NCI-H1105 treated with DMSO at 0.1 percent for 48 hours (cell line): ENCODE results near the gene DNAI1.
A peak's percentile ranks its signal among the peaks of the same experiment; 100 is the strongest.
"Not testable (repeated sequence)": the region's sequence is repeated elsewhere in the genome, so short reads cannot be mapped to it uniquely, and the experiment has no call there.

Experiments used
- DNase-seq: peaks from one replicate; lab custom pipeline; 2025; lab: John Stamatoyannopoulos, UW

Gene DNAI1

DNA sequence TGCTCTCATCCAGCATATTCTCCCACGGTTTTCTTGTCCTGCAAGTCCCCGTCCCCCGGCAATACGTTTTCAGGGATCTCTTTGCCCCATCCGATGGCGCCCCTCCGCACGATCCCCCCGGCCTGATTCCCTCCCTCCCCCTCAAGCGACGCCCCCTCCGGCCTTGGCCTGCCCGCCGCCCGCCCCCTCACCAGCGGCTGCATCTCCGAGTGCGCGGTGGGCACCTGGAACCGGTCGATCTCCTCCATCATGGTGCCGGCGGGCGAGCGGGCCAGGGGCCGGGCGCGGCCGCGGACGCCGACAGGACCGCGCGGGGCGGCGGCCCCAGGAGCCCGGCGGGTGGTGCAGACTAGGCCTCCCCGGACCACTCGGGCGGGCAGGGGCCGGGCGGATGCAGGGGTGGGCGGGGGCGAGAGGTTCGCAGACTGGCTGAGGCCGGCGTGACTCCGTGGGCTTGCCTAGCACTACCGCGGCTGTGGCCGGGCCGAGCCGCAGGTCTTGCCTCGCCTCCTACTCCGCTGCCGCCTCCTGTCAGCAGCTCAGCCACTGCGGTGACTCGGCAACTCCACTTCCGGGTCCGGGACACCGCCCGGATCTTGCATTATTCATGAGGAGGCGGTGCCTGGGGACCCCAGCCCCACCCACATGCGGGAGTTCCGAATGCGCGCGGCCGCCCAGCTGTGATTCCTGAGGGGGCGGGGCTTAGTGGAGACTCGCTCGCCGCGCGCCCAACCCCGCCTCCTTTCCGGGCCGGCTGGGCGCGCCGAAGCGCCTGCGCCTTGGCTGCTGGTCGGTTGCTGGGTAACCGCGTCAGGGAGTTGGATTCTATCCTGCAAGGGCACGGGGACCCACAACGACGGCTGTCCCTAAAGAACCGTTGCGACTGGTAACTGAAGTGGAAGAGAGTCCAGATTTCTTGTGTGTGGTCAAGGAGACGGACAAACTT lies at the start of gene DNAI1, which contains the start of gene FAM219A:
Gene DNAI1 (plus strand): TSS at position 793 of the 946 bp plus-strand sequence. CDS start 201 bp downstream, outside the sequence.
Gene FAM219A (minus strand): TSS at position 558 of the 946 bp plus-strand sequence. CDS start 307 bp downstream, at position 251.
- DNase-seq: peak; percentile 97

DNA sequence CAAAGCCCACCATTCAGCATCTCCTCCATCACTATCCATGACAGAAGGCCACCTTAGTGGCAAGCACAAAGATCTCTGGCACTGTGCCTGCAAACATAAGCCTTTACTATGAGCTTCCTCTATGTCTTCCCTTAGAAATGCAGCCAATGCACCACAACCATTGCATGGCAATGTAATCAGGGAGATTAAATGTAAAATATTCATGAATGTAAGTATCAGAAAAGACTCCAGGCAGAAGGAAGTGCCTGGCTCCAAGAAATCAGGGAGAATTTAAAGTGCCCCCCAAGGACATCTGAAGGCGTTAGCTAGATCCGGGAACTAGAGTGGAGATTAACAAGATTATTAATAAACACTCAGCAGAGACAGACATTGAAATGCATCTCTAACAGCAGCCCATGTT lies 49.5 kb upstream of the DNAI1 start:
- DNase-seq: no peak

DNA sequence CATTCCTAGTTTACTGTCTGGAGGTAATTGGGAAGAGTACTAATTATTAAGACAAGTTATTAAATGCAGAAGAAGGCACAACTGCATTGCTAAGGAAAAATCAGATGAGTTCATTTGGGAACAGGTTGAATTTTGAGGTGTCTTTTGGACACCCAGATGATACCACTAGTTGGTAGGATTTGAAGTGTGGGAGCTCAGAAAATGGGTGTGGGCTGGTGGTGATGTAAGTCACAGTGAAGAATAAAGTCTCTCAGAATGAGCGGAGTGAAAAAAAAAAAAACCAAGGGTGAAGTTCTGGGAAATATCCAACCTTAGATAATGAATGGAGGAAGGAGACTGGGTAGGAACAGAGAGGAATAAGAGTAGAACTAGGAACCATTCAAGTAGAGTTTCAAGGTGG lies 46.3 kb upstream of the DNAI1 start:
- no peak for DNase-seq

DNA sequence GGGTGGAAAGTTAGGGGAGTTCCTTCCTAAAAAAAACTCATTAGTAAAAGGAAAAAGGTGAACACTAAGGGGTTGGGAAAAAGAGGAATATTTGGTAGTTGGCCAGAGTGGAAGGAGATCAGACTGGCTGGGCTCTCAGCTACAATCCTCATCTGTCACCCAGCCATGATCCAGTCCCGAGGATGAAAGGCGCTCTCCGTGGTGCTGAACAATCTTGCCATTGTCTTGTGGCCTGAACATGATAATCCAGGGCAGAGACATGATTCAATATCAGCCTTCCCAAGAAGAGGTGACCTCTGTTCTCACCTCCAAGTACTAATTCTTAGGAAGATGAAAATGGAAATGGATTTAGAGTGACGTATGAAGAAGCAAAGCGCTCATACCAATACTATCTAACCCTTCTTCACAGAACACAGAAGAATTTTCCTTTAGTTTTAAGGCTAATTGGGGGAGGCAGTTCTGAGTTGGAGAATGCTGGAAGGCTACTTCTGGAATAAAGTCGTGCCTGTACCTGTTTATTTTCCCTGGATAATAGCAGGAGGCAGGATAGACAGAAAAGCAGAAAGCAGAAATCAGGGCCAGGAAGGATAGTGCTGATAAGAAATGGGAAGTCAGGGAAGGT lies 45.3 kb upstream of the DNAI1 start:
- DNase-seq: no peak

DNA sequence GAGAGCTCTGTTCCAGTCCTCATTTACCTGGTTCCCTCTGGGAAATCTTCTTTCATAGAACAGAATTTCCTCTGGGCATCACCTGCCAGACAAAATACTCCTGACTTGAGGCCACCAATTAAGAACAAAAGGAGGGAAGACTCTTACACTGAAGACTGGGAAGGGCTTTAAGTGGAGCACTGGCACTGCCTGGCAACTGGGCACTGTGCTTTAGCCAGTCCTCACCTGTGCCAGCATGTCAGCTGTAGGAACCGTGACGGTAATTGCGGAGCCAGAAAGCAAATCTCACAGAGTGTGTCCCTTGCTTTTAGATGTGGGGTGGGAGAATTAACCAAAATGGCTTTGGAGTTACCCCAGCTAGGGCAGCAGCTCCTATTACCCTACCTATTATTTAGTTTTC lies 40.9 kb upstream of the DNAI1 start:
- DNase-seq: peak; percentile 87

DNA sequence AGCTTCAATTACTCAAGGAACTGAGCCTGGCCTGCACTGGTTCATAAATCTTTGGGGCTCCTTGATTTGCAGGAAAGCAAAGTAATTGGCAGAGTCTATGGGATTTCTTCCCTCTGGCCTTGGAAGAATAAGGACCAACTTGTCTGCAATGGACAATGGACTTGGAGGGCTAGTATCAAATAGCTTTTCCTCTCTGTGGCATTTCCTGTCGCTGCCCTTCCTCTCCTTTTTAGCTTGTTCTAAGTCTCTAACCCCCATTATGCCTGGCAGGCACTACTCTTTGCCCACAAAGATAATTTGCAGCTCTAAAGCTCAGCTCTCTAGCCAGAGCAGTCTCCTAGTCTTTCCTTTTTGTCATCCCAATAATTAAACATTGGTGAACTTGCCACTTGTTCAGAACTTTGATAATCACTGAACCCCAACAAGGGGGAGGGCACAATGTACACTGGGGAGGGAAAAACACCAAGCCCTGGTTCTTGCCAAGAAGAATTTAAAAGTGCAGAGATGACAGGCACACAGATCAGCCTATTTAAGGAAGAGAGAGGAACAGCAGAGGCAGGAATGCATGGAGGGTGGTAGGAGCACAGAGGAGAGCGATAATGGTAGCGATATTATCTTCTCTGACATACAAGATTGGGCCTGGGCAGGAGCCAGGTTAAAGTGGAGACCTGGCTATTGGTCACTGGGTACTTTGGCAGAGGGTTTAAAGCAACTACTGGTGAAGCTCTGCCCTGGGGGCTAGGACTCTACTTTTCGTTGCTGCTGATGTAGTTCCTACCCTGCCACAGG lies 38.7 kb upstream of the DNAI1 start:
- DNase-seq: no peak

DNA sequence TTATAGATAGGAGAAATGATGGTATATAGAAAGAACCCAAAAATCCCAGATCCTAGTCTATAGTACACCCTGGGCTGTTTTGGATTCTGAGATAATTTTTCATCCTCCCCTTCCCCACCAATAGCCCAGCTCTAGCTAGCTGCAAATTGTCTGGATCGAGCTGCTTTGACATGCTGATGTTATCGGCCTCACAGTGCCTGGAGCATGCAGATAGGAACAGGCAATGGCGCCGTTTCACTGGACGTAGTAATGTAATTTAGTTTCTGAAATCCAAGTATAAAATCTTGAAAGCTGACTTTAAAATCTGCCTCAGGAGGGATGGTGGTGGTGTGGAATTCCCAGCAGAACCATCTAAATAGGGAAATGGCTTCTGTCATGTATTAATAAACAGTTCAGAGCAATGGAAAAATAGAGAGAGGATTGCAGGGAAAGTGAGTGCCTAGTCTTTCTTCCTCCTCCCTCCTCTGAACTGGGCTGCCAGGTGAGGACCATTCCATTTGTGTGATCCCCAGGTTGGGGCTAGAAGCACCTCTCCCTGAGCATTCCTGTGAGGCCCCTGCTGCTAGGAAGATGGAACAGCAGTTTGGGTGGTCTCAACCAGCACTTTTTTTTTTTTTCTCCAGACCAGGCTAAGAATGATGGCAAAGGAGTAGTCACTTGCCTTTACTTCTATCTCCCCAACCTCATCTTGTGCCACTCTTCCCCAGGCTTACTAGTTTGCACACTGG lies 32.1 kb upstream of the DNAI1 start:
- no peak for DNase-seq

DNA sequence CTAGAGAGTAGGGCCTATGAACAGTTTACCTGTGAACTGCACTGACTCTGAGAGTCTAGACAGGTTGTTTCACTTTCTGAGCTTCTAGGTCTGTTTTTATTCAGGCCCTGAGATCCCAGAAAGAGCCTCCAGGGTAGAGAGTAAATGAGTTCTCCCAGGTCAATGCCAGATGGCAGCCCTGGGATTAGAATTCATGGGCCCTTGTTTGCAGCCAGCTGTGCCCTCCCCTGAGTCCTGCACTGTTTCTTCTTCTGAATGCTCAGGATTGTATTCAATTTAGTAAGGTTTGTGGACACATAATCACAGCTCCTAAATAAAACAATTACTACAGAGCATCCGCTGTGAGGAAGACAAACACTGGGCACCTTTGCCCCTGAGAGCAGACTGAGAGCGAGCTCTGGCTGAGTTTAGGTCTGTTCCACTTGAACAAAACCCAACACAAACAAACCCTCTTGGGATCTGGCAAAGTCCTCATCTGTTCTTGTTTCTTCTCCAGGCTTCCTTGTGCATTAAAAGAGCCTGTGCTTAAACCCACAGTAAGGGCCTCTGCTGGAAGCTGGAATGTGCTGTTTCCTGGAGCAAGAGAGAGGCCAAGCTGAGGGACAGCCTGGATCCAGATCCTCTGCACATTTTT lies 30.2 kb upstream of the DNAI1 start:
- DNase-seq: no peak

DNA sequence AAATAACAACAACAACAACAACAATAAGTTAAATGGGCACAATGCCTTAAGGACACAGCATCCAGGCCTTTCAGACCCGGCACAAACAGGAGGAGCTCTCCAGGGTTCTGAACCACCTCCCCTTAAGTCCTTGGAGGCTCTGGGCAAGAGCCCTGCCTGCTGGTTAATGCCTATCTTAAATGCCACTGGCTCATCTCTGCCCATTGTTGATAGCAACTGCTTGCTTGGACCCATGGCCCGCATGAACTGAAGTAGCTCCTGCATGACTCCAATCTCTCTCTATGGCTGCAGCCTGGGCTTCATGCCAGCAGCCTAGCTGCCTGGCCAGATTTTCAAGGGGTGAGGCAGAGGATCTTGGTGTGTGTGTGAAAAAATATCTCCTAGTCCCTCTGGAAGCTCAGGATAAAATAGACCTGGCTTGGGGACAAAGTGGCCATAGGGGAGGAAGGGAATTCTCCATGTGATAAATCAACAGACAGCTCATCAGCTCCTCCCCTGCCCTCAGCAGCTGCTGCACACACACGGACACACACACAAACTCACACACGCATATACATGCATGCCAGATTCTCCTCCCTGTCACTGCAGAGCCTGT lies 27.7 kb upstream of the DNAI1 start:
- peak; percentile 86 for DNase-seq

DNA sequence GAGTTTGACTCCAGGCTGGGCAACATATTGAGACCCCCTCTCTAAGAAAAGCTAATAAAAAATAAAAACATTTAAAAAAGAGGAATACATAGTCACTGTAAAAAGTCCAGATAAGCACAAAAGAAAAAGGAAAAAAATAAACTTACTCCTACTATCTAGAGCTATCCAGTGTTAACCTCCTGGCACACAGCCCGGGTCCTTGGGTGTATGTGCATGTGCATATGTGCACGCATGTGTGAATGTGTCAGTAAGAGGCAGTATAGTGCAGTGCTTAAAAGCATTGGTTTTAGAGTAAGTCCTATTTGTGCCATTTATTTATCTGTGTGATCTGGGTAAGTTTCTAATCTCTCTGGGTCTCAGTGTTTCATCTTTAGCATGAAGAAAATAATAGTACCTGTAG lies 26.9 kb upstream of the DNAI1 start:
- DNase-seq: no peak

DNA sequence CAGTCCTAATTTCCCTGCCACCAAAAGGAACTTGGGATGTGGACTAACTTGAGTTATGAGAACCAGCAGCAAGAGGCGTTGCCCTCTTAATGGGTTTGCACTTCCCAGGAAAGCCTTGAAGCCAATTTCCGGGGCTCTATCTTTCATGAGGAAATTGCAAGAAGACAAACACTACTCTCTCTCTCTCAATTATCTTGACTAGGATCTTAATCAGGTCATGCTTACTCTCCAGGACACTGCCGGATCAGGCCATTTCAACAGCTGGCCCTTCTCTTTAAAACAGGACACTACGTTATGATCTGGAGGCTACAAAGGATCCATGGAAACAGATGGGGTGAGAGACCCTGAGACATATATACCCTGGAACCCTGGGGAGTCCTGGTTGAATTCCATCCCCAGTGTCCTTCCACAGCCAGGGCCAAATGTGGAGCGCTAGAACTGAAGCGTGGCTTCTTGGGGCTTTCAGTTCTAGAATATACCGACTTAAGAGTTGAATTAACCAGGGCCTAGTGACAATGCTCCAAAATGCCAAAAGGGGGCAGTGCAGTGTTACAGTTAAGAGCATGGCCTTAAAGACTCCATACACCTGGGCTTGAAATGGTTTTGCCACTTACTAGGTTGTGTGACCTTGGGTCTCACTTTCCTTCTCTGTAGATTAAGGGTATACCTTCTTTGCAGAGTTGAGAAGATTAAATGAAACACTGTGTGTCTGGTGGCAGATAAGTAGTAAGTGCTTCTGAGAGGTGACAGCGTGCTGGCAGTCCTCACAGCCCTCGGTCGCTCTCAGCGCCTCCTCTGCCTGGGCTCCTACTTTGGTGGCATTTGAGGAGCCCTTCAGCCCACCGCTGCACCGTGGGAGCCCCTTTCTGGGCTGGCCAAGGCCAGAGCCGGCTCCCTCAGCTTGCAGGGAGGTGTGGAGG lies 21.3 kb upstream of the DNAI1 start:
- peak; percentile 66 for DNase-seq

DNA sequence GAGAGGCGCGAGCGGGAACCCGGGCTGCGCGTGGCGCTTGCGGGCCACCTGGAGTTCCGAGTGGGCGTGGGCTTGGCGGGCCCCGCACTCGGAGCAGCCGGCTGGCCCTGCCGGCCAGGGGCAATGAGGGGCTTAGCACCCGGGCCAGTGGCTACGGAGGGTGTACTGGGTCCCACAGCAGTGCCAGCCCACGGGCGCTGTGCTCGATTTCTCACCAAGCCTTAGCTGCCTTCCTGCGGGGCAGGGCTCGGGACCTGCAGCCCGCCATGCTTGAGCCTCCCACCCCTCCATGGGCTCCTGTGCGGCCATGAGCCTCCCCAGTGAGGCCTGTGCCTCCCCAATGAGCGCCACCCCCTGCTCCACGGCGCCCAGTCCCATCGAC lies 20.7 kb upstream of the DNAI1 start:
- not testable (repeated sequence) for DNase-seq

DNA sequence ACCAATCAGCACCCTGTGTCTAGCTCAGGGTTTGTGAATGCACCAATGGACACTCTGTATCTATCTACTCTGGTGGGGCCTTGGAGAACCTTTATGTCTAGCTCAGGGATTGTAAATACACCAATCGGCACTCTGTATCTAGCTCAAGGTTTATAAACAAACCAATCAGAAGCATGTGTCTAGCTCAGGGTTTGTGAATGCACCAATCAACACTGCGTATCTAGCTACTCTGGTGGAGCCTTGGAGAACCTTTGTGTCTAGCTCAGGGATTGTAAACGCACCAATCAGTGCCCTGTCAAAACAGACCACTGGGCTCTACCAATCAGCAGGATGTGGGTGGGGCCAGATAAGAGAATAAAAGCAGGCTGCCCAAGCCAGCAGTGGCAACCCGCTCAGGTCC lies 20.1 kb upstream of the DNAI1 start:
- not testable (repeated sequence) for DNase-seq

DNA sequence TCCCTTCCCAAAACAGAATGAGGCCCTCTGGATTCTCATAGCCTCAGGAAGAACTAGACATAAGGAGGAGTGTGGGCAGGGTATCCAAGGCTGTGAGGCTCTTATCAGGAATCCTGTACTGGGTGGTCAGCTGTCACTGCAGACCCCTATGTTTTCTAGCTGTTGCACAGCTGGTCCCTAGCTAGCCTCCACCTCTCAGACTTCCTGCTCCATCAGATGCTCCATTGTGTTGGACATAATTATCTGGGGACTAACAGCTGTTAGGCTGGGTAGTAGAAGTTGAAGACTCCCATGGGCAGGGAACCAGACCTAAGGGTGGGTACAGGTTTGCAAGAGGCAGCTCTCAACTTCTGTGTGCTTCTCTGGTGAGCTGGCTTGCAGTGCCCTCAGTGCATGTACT lies 18.6 kb upstream of the DNAI1 start:
- no peak for DNase-seq

DNA sequence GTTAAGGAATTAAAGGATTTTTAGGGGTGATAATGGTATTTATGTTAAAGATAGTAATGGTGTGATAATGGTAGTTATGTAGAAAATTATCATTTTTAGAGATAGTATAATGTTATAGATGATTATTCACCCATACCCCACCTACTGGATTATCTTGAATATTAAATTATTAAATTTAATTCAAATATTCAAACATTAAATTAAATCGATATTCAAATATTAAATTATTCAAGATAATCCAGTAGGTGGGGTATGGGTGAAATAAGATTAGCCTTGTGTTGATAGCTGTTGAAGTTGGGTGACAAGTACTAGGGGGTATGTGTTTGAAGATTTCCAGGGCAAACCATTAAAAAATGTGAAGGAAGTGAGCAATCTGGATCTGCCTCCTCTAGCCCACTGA lies 15.8 kb upstream of the DNAI1 start:
- DNase-seq: no peak

DNA sequence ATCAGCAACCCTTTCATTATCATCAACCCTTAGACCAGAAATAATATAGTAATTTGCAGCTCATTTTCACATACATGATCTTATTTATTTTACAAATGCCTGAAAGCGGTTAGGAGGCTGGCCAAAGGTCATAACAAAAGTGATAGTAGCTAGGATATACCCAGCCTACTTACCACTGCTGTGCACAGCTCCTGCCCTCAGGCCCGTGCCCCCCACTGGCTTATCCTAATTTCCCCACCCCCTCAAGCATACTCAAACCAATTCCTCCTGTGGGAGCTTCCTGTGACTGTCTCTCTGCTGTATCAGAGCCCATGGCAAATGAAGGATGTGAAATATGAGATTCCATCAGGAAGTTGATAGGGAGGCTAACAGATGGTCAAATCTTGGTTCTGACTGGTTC lies 15.1 kb upstream of the DNAI1 start:
- no peak for DNase-seq

DNA sequence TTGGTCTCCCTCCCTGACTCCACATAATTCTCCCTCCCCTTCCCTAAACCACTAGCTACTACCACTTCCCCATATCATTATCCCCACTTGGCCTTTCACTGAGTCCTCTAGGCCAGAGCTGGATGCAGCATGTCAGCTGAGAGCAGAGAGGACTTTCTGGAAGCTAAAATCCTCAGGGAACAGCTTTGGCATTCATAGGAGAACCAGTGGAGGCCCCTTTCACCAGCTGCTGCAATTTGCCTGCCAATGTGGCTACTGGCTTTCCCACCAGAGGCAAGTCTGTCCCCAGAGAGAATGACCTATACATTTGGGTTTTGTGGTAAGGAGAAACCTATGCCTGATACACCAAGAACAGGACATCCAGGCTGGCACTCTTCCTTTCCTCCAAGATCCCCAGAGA lies 14.6 kb upstream of the DNAI1 start:
- no peak for DNase-seq

DNA sequence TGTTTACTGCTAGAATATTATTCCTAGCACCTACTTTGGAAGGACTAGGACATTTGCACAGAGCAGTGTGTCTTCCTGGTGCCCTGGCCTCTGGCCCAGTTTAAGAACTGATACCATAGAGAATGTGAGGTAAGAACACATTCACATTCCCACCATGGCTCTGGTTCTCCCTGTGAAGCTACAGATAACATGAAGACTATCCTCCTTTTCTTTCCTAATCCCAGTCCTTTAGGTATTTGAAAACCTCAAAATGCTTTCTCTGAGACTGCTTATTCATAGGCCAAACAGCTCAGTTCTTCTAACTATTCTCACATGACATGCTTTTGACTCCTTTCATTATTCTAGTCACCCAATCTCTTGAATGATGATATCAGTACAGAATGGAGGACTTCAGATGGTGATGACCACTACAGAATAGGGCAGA lies 12.1 kb upstream of the DNAI1 start:
- no peak for DNase-seq

DNA sequence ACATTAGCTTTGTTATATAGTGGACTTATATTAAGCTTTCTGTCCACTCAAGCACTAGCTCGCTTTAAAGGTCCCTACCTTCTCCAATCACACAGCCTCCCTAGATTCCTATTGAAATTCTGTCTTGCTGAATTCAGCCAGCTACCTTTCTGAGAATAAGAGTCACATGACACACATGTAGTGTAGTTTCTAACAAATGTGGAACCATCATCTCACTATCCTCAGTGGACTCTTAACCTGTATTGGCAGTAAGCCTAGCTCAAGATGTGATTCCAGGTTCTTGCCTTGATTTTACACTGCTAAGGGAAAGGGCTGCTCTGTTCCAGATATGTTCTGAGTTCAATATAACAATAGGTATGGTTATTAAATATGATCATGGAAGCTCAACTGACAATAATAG lies 11.7 kb upstream of the DNAI1 start:
- no peak for DNase-seq

DNA sequence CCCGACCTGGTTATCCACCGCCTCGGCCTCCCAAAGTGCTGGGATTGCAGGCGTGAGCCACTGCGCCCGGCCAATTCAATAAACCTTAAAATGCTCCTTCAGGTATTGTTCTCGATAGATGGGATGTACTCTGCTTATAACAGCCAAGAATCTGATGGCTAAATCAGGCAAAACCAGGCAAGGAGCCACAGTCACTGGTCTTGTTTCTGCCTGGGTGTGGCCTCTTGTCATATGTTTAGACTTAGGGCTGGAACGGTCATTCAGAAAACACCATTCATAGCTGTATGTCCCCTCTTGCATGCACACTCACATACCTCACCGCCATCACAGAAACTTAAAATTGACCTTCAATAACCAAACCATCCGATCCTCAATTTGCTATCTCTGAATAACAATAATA lies 8.0 kb upstream of the DNAI1 start:
- no peak for DNase-seq
